ENCODE results near the gene IGSF3.
"Not testable (repeated sequence)": the region's sequence is repeated elsewhere in the genome, so short reads cannot be mapped to it uniquely, and the experiment has no call there.

GRCh38 chr1:116631996-116632925 lies 35.3 kb downstream of the IGSF3 start:
- TF ChIP-seq CTCF, POLR2A, EP300 (IDR thresholded peaks at IDR 0.05): not testable (repeated sequence)
